SJCRH30 (cell line): ENCODE data around the gene IVNS1ABP. TPM values are rescaled to one million over a fixed set of nuclear protein-coding genes. Genes with fewer than 3 reads are reported as not detected.

Experiments used
- DNase-seq, 2 experiments: peaks; one replicate each; pipeline ENCODE4 v3.0.0-alpha.2; 2015 to 2020
- H3K27ac ChIP-seq: fragments of 250-450 bp; sonication (Bioruptor Pico); 2 replicates; pipeline ENCODE4 v1.5.1; 2020; ENCODE audit warnings: mild to moderate bottlenecking, moderate library complexity
- H3K27me3 ChIP-seq: fragments of 250-450 bp; sonication (Bioruptor Pico); 2 replicates; pipeline ENCODE4 v1.5.1; 2020; ENCODE audit warnings: mild to moderate bottlenecking, moderate library complexity
- H3K36me3 ChIP-seq: fragments of 250-450 bp; sonication (Bioruptor Pico); 2 replicates; pipeline ENCODE4 v1.5.1; 2020; ENCODE audit warnings: mild to moderate bottlenecking, moderate library complexity
- H3K4me1 ChIP-seq: fragments of 250-450 bp; sonication (Bioruptor Pico); 2 replicates; pipeline ENCODE4 v1.5.1; 2020; ENCODE audit warnings: mild to moderate bottlenecking, moderate library complexity
- H3K4me3 ChIP-seq: fragments of 250-450 bp; sonication (Bioruptor Pico); 2 replicates; pipeline ENCODE4 v1.5.1; 2020; ENCODE audit warnings: mild to moderate bottlenecking, moderate library complexity
- H3K9me3 ChIP-seq: fragments of 250-450 bp; sonication (Bioruptor Pico); replicated peaks from 2 replicates; pipeline ENCODE4 v1.5.1; 2020; ENCODE audit warnings: mild to moderate bottlenecking, moderate library complexity
- total RNA-seq: library from RNA; depleted of rRNA; stranded (reverse); fragments of >200 nt; shearing (Covaris generic); gene quantifications from 2 replicates; pipeline ENCODE4 v1.2.3, GENCODE V29; 2014

Gene IVNS1ABP
- total RNA-seq, 1 experiment from 2014 or later: 63.5 TPM

- no peaks in the 10 kb centered on the region for H3K9me3 ChIP-seq
- H3K4me3 ChIP-seq: peak overlapping the region; percentile 84
- peak overlapping the region; percentile 95 for H3K27ac ChIP-seq
- peaks cover 7% of the 10 kb centered on the region; the same call in 1 of the 2 replicates for H3K36me3 ChIP-seq
- H3K4me1 ChIP-seq: peaks cover 10% of the 10 kb centered on the region
- H3K27me3 ChIP-seq: no peaks in the 10 kb centered on the region
- DNase-seq: peak; percentile 88 to 95
Observed at GRCh38 chr1:185316163-185317033, 645 bp downstream of the IVNS1ABP start.

DNA sequence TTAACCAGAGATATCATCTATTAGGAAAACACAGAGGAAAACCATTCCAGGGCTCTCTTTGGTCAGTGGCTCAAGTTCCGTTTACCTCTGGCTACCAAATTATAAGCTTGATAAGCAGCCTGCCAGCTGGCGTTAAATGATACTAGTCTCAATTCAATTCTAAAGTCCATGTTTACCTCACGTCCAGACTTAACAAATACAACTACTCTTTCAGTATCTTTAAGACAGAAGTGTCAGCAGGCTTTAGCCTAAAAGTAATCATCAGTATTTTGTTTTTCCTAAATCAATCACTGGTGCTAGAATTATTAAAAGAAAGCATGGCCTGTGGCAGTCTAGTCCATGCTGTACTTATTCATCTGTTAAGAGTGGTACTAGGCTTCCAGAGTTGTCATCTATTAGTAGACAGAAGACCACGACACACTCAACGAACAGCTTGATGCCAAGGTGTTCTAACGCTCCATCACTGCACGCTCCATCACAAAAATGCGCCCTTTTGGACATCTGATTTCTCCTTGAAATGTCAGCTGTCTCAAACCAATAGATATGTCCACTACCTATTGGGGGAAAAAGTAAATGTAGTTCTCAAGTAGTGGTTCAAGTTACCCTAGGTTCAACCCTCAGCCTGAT lies 1.5 kb downstream of the IVNS1ABP start:
- H3K27me3 ChIP-seq: no peaks in the 10 kb centered on the region
- H3K4me1 ChIP-seq: peaks cover 10% of the 10 kb centered on the region
- peak in 1 of 2 experiments; percentile 18 for DNase-seq
- peak overlapping the region; percentile 84 for H3K4me3 ChIP-seq
- H3K36me3 ChIP-seq: peaks cover 13% of the 10 kb centered on the region
- H3K9me3 ChIP-seq: no peaks in the 10 kb centered on the region
- H3K27ac ChIP-seq: peak overlapping the region; percentile 95; the same call in 1 of the 2 replicates

- H3K4me1 ChIP-seq: peaks cover 10% of the 10 kb centered on the region
- no peak overlapping the region for H3K27ac ChIP-seq
- no peaks in the 10 kb centered on the region for H3K27me3 ChIP-seq
- H3K4me3 ChIP-seq: peak overlapping the region; percentile 84
- H3K9me3 ChIP-seq: no peaks in the 10 kb centered on the region
- DNase-seq: no peak
- peaks cover 25% of the 10 kb centered on the region for H3K36me3 ChIP-seq
Observed at GRCh38 chr1:185314411-185314810, 2.6 kb downstream of the IVNS1ABP start.

- Histone ChIP-seq H3K36me3 (peaks cover 43% of the 10 kb centered on the region), H3K4me3 (no peak overlapping the region)
Observed at GRCh38 chr1:185312361-185313138, 4.5 kb downstream of the IVNS1ABP start.

GRCh38 chr1:185311589-185312225 lies 5.3 kb downstream of the IVNS1ABP start:
- Histone ChIP-seq H3K36me3 (peaks cover 52% of the 10 kb centered on the region), H3K9me3 (no peaks in the 10 kb centered on the region), H3K4me3 (no peak overlapping the region), H3K4me1 (peaks cover 10% of the 10 kb centered on the region), H3K27ac (no peak overlapping the region), H3K27me3 (no peaks in the 10 kb centered on the region)
- DNase-seq: no peak

More at GRCh38 chr1:185312361-185313138, 4.5 kb downstream of the IVNS1ABP start:
- Histone ChIP-seq H3K27me3 (no peaks in the 10 kb centered on the region), H3K4me1 (peaks cover 10% of the 10 kb centered on the region), H3K9me3 (no peaks in the 10 kb centered on the region), H3K27ac (no peak overlapping the region)
- DNase-seq: no peak

GRCh38 chr1:185309566-185309965 lies 7.5 kb downstream of the IVNS1ABP start:
- Histone ChIP-seq H3K27ac (no peak overlapping the region), H3K4me1 (peaks cover 6% of the 10 kb centered on the region), H3K27me3 (no peaks in the 10 kb centered on the region), H3K9me3 (no peaks in the 10 kb centered on the region), H3K4me3 (no peak overlapping the region), H3K36me3 (peaks cover 73% of the 10 kb centered on the region)
- no peak for DNase-seq

DNA sequence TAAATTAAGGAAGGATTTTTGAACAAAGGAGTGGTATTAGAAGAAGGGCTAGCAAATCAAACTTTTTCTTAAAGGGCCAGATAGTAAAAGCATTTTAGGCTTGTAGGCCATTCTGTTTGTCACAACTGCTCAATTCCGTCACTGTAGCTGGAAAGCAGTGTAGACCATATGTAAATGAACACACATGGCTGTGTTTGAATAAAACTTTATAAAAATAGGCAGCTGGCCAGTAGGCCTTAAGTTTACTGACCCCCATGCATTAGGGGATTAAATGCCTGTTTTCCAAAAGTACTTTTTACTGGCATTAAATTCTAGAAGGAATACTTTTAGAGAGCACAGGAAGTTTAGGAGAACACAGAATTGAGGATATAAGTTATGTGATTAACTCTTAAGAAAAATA lies 8.9 kb downstream of the IVNS1ABP start:
- Histone ChIP-seq H3K4me3 (no peak overlapping the region), H3K36me3 (peaks cover 84% of the 10 kb centered on the region), H3K9me3 (no peaks in the 10 kb centered on the region)

DNA sequence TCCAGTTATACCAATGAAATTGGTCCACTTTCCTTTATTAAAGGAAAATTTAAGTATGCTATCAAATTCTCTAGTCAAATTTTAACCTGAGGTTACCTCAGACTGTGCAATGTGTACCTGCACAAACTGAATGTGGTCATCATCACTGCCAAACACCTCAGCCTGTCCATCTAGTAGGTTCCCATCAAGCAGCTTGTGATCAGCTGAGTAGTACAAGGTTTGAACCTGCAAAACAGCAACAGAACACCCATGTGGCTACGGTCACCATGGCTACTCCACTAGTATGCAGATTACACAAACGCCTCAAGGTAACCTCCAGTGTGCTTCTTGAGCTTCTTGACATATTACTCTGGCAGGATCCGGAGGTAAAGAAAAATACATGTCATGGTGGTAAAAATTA lies 11.6 kb downstream of the IVNS1ABP start:
- Histone ChIP-seq H3K4me3 (no peak overlapping the region), H3K27ac (no peak overlapping the region), H3K36me3 (peaks cover 100% of the 10 kb centered on the region), H3K27me3 (no peaks in the 10 kb centered on the region), H3K9me3 (no peaks in the 10 kb centered on the region), H3K4me1 (no peaks in the 10 kb centered on the region)
- DNase-seq: no peak

More for the DNA sequence above, 8.9 kb downstream of the IVNS1ABP start:
- H3K27ac ChIP-seq: no peak overlapping the region
- no peak for DNase-seq
- H3K27me3 ChIP-seq: no peaks in the 10 kb centered on the region
- H3K4me1 ChIP-seq: no peaks in the 10 kb centered on the region; the same call in 1 of the 2 replicates

DNA sequence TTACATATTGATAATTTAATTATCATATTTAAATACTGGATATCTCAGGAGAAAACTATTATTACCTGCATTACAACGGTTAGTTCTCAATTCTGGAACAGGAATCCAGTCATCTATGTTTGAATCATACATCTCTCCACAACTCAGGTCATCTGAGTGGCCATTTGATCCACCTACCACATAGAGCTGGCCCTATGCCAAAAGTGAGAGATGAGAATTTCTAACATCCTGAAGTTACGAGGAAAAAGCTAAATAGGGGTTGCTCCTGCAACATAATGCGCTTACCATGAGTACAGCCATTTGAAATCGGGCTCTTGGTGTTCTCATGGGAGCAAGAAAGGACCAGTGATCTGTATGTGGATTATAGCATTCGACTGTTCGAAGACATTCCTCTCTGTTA lies 16.9 kb downstream of the IVNS1ABP start:
- Histone ChIP-seq H3K27ac (no peak overlapping the region), H3K27me3 (no peaks in the 10 kb centered on the region), H3K36me3 (peaks cover 100% of the 10 kb centered on the region), H3K4me3 (no peak overlapping the region), H3K9me3 (no peaks in the 10 kb centered on the region), H3K4me1 (no peaks in the 10 kb centered on the region)
- peak in 1 of 2 experiments; percentile 40 for DNase-seq

- no peaks in the 10 kb centered on the region for H3K27me3 ChIP-seq
- no peak for DNase-seq
- peaks cover 97% of the 10 kb centered on the region for H3K36me3 ChIP-seq
- no peaks in the 10 kb centered on the region for H3K9me3 ChIP-seq
- no peak overlapping the region for H3K4me3 ChIP-seq
- no peak overlapping the region for H3K27ac ChIP-seq
- no peaks in the 10 kb centered on the region for H3K4me1 ChIP-seq
Observed at GRCh38 chr1:185297982-185298381, 19.1 kb downstream of the IVNS1ABP start.

GRCh38 chr1:185295091-185295490 lies 22.0 kb downstream of the IVNS1ABP start:
- DNase-seq: no peak
- Histone ChIP-seq H3K27ac (no peak overlapping the region), H3K4me3 (no peak overlapping the region), H3K36me3 (peaks cover 68% of the 10 kb centered on the region), H3K4me1 (no peaks in the 10 kb centered on the region), H3K27me3 (no peaks in the 10 kb centered on the region), H3K9me3 (no peaks in the 10 kb centered on the region)

GRCh38 chr1:185293967-185294542 lies 23.0 kb downstream of the IVNS1ABP start:
- no peaks in the 10 kb centered on the region for H3K4me1 ChIP-seq
- no peak overlapping the region for H3K4me3 ChIP-seq
- peaks cover 58% of the 10 kb centered on the region for H3K36me3 ChIP-seq
- no peak for DNase-seq
- no peak overlapping the region for H3K27ac ChIP-seq
- no peaks in the 10 kb centered on the region for H3K9me3 ChIP-seq
- H3K27me3 ChIP-seq: no peaks in the 10 kb centered on the region

DNA sequence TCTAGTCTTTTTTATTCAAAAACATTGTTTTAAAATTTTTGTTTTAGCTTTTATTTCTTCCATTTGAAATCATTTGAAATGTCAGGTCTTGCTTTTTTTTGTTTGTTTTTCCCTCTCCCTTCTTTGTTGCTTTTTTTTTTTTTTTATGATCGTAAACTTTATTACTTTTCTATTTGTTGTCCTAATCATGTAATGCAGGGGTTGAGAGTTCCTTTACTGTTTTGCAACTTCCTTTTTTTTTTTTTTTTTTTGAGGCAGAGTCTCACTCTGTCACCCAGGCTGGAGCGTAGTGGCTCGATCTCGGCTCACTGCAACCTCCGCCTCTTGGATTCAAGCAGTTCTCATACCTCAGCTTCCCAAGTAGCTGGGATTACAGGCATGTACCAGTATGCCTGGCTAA lies 24.8 kb downstream of the IVNS1ABP start:
- Histone ChIP-seq H3K36me3 (peaks cover 39% of the 10 kb centered on the region), H3K27me3 (no peaks in the 10 kb centered on the region), H3K9me3 (no peaks in the 10 kb centered on the region), H3K27ac (no peak overlapping the region), H3K4me1 (no peaks in the 10 kb centered on the region), H3K4me3 (no peak overlapping the region)
- no peak for DNase-seq

GRCh38 chr1:185291652-185292051 lies 25.4 kb downstream of the IVNS1ABP start:
- Histone ChIP-seq H3K9me3 (no peaks in the 10 kb centered on the region), H3K4me1 (no peaks in the 10 kb centered on the region), H3K27ac (no peak overlapping the region), H3K27me3 (no peaks in the 10 kb centered on the region), H3K4me3 (no peak overlapping the region), H3K36me3 (peaks cover 34% of the 10 kb centered on the region)
- DNase-seq: no peak
